Medulla oblongata (tissue), 1 donor: ENCODE results near the gene KRTAP12-4.
"Not testable (repeated sequence)": the region's sequence is repeated elsewhere in the genome, so short reads cannot be mapped to it uniquely, and the experiment has no call there.

Experiments
- DNase-seq: peaks from one replicate; pipeline ENCODE4 v3.0.0-alpha.2; 2015; ENCODE audit errors: extremely low spot score

The KRTAP12-4 gene

GRCh38 chr21:44611551-44611950 is 42.9 kb downstream of the KRTAP12-4 start:
- no peak for DNase-seq

- not testable (repeated sequence) for DNase-seq
Measured at GRCh38 chr21:44610157-44610843, 44.2 kb downstream of the KRTAP12-4 start.

- no peak for DNase-seq
Measured at GRCh38 chr21:44609193-44609592, 45.3 kb downstream of the KRTAP12-4 start.

- DNase-seq = no peak
Measured at GRCh38 chr21:44606495-44606894, 48.0 kb downstream of the KRTAP12-4 start.
